SU-DHL-6 (cell line): Measurements from ENCODE around the gene IER5.

Experiments used
- H2AFZ ChIP-seq: fragments of 200-600 bp; sonication (generic); 2 replicates; pipeline ENCODE4 v1.6.1; 2014; ENCODE audit warnings: low read depth, mild to moderate bottlenecking, moderate library complexity, mixed read lengths, antibody characterized with exemption, low read length; ENCODE audit not compliant: severe bottlenecking
- H3F3A ChIP-seq: fragments of 200-600 bp; shearing (Covaris generic); 2 replicates; pipeline ENCODE4 v1.6.0; 2016; ENCODE audit warnings: antibody characterized with exemption, mild to moderate bottlenecking; ENCODE audit not compliant: insufficient read depth
- H3K27ac ChIP-seq: fragments of 200-600 bp; sonication (generic); 2 replicates; pipeline ENCODE4 v1.5.1; 2016; ENCODE audit warnings: low read depth, mild to moderate bottlenecking, low read length, moderate library complexity, mixed read lengths
- H3K27me3 ChIP-seq: fragments of 200-600 bp; sonication (generic), shearing (Covaris generic); 2 replicates; pipeline ENCODE4 v1.6.0; 2014; ENCODE audit warnings: mild to moderate bottlenecking, low read length
- H3K36me3 ChIP-seq: fragments of 200-600 bp; sonication (generic); 2 replicates; pipeline ENCODE4 v1.6.1; 2014; ENCODE audit warnings: mild to moderate bottlenecking, low read length, mixed read lengths
- H3K4me2 ChIP-seq: fragments of 300-600, 200-600 bp; shearing (Covaris generic), sonication (generic); 2 replicates; pipeline ENCODE4 v1.6.0; 2014; ENCODE audit warnings: low read length, low read depth, mild to moderate bottlenecking; ENCODE audit not compliant: poor library complexity, severe bottlenecking
- H3K4me3 ChIP-seq: fragments of 200-600 bp; sonication (generic); 2 replicates; pipeline ENCODE4 v1.5.1; 2014; ENCODE audit warnings: antibody characterized with exemption, low read length, mild to moderate bottlenecking, mixed read lengths; ENCODE audit not compliant: insufficient read depth, poor library complexity, severe bottlenecking
- H3K79me2 ChIP-seq: fragments of 200-600 bp; sonication (generic); 2 replicates; pipeline ENCODE4 v1.6.1; 2014; ENCODE audit warnings: mild to moderate bottlenecking, low read length, moderate library complexity; ENCODE audit not compliant: insufficient read depth
- H3K9ac ChIP-seq: fragments of 200-600 bp; sonication (generic); 2 replicates; pipeline ENCODE4 v1.7.0; 2014; ENCODE audit warnings: mild to moderate bottlenecking, low read length
- H3K9me2 ChIP-seq: fragments of 200-600 bp; sonication (generic); replicated peaks from 2 replicates; pipeline ENCODE4 v1.6.1; 2014; ENCODE audit warnings: low read length; ENCODE audit not compliant: insufficient read depth
- H3K9me3 ChIP-seq: fragments of 200-600 bp; sonication (generic); 2 replicates; pipeline ENCODE4 v1.6.1; 2014; ENCODE audit warnings: low read length, mixed read lengths; ENCODE audit not compliant: insufficient read depth
- H4K20me1 ChIP-seq: fragments of 200-600 bp; sonication (generic); 2 replicates; pipeline ENCODE4 v1.6.1; 2014; ENCODE audit warnings: low read depth, mild to moderate bottlenecking, antibody characterized with exemption, low read length, moderate library complexity, mixed read lengths
- EZH2phosphoT487 ChIP-seq: fragments of 200-600 bp; sonication (generic), shearing (Covaris generic); conservative IDR thresholded peaks from 2 replicates; pipeline ENCODE4 v1.6.1; 2018; ENCODE audit warnings: mild to moderate bottlenecking, antibody characterized with exemption, low read length, moderate library complexity, mixed read lengths
- TF ChIP-seq, protein P1 (sequence below): fragments of 200-600 bp; sonication (generic); IDR thresholded peaks from one replicate; pipeline ENCODE4 v1.5.1; 2017; ENCODE audit warnings: antibody characterized with exemption, mild to moderate bottlenecking, low read length, moderate library complexity; ENCODE audit not compliant: insufficient read depth, poor library complexity, severe bottlenecking

The IER5 gene

DNA sequence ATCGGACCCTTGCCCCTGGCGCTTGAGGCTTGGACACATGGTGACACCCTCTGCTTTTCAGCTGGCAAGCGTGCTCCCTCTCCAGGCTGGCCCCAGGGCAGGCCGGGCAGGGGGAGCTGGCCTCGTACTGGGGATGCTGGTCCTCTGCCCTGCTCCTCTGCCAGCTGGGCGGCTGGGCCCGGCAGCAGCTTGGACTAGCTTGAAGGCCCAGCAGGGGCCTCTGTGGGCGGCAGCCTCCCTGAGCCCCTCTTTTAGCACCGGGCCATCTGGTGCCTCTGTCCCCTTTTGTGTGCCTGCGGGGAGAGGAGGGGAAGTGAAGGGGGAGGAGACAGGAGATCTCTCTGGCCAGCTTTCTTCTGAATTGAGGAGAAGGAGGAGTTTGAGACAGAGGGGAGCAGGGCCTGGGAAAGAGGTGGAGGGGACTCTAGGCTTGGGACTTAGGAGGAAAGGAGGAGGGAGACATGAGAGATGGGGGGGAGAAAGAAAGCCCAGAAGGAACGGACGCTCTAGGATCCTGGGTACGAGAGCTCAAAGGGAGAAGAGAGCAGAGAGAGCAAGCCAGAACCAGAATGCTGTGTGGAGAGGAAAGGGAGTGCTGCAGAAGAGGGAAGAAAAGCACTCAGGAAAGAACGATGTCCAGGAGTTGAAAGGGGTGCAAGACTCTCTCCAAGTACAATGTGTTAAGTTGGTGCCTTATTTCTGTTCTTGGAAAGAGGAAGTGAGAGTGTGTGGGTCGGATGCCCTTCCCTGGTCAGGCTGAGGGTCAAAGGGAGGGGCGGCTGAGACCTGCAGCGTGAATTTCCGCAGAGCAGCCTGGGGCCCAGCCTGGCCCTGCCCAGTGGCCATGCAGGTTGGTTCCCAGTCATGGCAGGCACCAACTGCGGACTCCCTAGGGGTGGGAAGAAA lies 40.3 kb downstream of the IER5 start:
- H3K27me3 ChIP-seq, result no peaks in the 10 kb centered on the region
- no peaks in the 10 kb centered on the region for H3K36me3 ChIP-seq
- peak overlapping the region; percentile 24; the same call in 1 of the 2 replicates for H3K9ac ChIP-seq
- H3K4me3 ChIP-seq, result no peak overlapping the region
- H2AFZ ChIP-seq, result no peak overlapping the region
- TF ChIP-seq EZH2phosphoT487, result no peak
- TF ChIP-seq, protein P1, sequence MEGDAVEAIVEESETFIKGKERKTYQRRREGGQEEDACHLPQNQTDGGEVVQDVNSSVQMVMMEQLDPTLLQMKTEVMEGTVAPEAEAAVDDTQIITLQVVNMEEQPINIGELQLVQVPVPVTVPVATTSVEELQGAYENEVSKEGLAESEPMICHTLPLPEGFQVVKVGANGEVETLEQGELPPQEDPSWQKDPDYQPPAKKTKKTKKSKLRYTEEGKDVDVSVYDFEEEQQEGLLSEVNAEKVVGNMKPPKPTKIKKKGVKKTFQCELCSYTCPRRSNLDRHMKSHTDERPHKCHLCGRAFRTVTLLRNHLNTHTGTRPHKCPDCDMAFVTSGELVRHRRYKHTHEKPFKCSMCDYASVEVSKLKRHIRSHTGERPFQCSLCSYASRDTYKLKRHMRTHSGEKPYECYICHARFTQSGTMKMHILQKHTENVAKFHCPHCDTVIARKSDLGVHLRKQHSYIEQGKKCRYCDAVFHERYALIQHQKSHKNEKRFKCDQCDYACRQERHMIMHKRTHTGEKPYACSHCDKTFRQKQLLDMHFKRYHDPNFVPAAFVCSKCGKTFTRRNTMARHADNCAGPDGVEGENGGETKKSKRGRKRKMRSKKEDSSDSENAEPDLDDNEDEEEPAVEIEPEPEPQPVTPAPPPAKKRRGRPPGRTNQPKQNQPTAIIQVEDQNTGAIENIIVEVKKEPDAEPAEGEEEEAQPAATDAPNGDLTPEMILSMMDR, result no peak
- peak overlapping the region; percentile 57 for H3K4me2 ChIP-seq
- no peaks in the 10 kb centered on the region for H3K79me2 ChIP-seq
- H4K20me1 ChIP-seq, result no peaks in the 10 kb centered on the region
- no peaks in the 10 kb centered on the region for H3K9me2 ChIP-seq
- no peaks in the 10 kb centered on the region for H3K9me3 ChIP-seq
- H3K27ac ChIP-seq, result peak overlapping the region; percentile 28; the same call in 1 of the 2 replicates
- H3F3A ChIP-seq, result peaks cover 12% of the 10 kb centered on the region

DNA sequence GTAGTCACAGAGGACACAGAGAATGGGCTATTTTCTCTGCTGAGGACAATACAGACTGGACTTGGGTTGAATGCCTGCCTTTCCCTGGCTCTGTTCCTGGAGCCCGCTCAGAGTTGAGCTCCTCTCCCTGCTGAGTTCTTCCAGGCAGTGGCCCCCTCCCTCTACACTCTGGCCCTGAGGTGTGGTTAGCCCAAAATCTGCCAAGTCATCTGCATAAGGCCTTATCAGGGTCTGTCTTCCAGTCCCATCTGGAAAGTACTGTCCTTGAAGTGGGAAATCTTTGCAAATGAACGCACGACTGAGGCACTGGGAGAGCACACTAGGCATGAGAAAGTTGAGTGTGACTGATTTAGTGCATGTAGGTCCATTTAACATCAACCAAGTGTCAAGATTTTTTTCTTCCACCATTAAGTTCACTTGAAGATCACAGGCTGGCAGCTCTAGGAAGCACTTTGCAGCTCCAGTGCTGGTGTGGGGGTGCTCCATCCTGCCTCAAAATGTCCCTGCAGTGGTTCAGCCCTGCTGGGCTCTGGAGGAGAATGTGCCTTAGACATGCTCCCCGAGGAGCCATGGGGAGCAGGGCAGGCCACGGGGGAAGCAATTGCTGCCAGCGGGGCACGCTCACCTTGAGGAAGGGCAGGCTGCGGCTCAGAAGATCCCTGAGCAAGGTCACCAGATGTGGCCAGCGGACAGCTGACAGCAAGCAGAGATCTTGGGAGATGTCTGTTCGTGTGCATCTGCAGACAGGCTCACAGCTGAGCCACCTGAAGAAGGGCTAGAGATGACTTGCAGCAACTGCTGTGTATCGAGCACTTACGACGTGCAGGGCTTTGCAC lies 41.5 kb downstream of the IER5 start:
- H3F3A ChIP-seq, result peaks cover 18% of the 10 kb centered on the region
- no peak overlapping the region for H3K9ac ChIP-seq
- H4K20me1 ChIP-seq, result no peaks in the 10 kb centered on the region
- H3K27ac ChIP-seq, result no peak overlapping the region
- H2AFZ ChIP-seq, result no peak overlapping the region
- no peaks in the 10 kb centered on the region for H3K27me3 ChIP-seq
- H3K4me3 ChIP-seq, result no peak overlapping the region
- no peaks in the 10 kb centered on the region for H3K9me3 ChIP-seq
- no peaks in the 10 kb centered on the region for H3K79me2 ChIP-seq
- TF ChIP-seq, protein P1, result no peak
- TF ChIP-seq EZH2phosphoT487, result no peak
- H3K9me2 ChIP-seq, result no peaks in the 10 kb centered on the region
- H3K36me3 ChIP-seq, result no peaks in the 10 kb centered on the region
- peak overlapping the region; percentile 57 for H3K4me2 ChIP-seq

DNA sequence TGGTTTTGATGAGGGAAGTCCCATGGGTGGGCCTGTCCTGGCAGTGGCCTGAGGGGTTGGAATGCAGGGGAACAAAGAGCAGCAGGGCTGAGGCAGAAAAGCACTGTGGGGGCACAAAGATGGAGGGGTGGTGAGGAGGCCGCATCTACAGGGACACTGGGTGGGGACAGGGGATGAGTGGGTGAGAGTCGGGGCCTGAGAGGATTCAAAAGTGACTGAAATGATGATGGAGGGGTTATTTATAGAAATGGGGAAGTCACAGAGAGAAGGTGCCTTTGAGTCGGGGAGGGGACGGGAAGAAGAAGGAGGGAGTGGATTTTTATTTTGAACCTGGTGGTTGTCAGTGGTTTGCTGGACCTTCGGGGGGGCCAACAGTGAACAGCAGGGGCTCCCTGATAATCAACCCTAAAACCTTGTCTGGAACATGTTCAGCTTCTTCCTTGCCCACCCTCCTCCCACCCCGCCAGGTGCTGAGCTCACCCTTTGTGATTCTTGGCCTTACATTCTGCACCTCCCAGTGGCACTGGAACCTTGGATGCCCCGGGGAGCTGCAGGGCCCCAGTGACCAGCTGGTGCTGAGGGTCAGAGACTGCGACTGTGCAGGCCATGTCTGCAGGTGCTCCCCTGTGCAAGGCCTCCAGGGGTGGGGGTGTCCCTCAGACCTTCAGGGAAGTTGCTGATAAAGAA lies 42.9 kb downstream of the IER5 start:
- Histone ChIP-seq H3K9me3 (no peaks in the 10 kb centered on the region), H2AFZ (no peak overlapping the region), H3K79me2 (no peaks in the 10 kb centered on the region), H3K4me2 (peak overlapping the region; percentile 37), H4K20me1 (no peaks in the 10 kb centered on the region), H3K27me3 (no peaks in the 10 kb centered on the region), H3F3A (peaks cover 25% of the 10 kb centered on the region), H3K36me3 (no peaks in the 10 kb centered on the region), H3K9me2 (no peaks in the 10 kb centered on the region), H3K27ac (peak overlapping the region; percentile 50), H3K4me3 (no peak overlapping the region), H3K9ac (no peak overlapping the region)
- TF ChIP-seq EZH2phosphoT487, result no peak
- TF ChIP-seq, protein P1, result no peak
